Right forelimb (tissue), 1 donor: ENCODE results near the gene UMAD1.

ENCODE experiments used
- DNase-seq: peaks from one replicate; pipeline ENCODE4 v3.0.0-alpha.2; 2018

The UMAD1 gene

GRCh38 chr7:7736671-7737070, 96.1 kb downstream of the UMAD1 start:
- no peak for DNase-seq

- DNase-seq: no peak
Measured at GRCh38 chr7:7737674-7738073, 97.1 kb downstream of the UMAD1 start.

- DNase-seq: no peak
Measured at GRCh38 chr7:7738177-7738576, 97.6 kb downstream of the UMAD1 start.

GRCh38 chr7:7738622-7739021, 98.1 kb downstream of the UMAD1 start:
- DNase-seq: no peak

- no peak for DNase-seq
Measured at GRCh38 chr7:7739204-7740036, 98.9 kb downstream of the UMAD1 start.

- DNase-seq: no peak
Measured at GRCh38 chr7:7740037-7740355, 99.4 kb downstream of the UMAD1 start.

- no peak for DNase-seq
Measured at GRCh38 chr7:7742223-7742622, 101.7 kb downstream of the UMAD1 start.

GRCh38 chr7:7745258-7745657, 104.7 kb downstream of the UMAD1 start:
- DNase-seq: no peak

GRCh38 chr7:7745966-7746365, 105.4 kb downstream of the UMAD1 start:
- no peak for DNase-seq

GRCh38 chr7:7746458-7746857, 105.9 kb downstream of the UMAD1 start:
- DNase-seq: no peak

GRCh38 chr7:7750571-7751242, 110.2 kb downstream of the UMAD1 start:
- DNase-seq: no peak

- no peak for DNase-seq
Measured at GRCh38 chr7:7751243-7752092, 110.9 kb downstream of the UMAD1 start.

- no peak for DNase-seq
Measured at GRCh38 chr7:7756577-7756976, 116.0 kb downstream of the UMAD1 start.

- no peak for DNase-seq
Measured at GRCh38 chr7:7757576-7757975, 117.0 kb downstream of the UMAD1 start.

GRCh38 chr7:7761340-7761973, 120.9 kb downstream of the UMAD1 start:
- DNase-seq: no peak

GRCh38 chr7:7761974-7762779, 121.6 kb downstream of the UMAD1 start:
- no peak for DNase-seq

GRCh38 chr7:7764520-7765396, 124.2 kb downstream of the UMAD1 start:
- no peak for DNase-seq

- no peak for DNase-seq
Measured at GRCh38 chr7:7765422-7765821, 124.9 kb downstream of the UMAD1 start.

- DNase-seq: no peak
Measured at GRCh38 chr7:7766671-7767070, 126.1 kb downstream of the UMAD1 start.

- no peak for DNase-seq
Measured at GRCh38 chr7:7768977-7769709, 128.6 kb downstream of the UMAD1 start.
